ENCODE measurements around the gene MICAL3.
"Not testable (repeated sequence)": the region's sequence is repeated elsewhere in the genome, so short reads cannot be mapped to it uniquely, and the experiment has no call there.

MICAL3 gene

GRCh38 chr22:18024276-18024939 is at the start of gene MICAL3:
Gene MICAL3, minus strand, starts transcription at chr22:18024561. Its CDS starts 117,749 bp downstream, at chr22:17906812.
- no peak for DNase-seq (ENCODE audit: low read depth)

- not testable (repeated sequence) for DNase-seq (ENCODE audit: low read depth)
These were observed 49.6 kb upstream of the MICAL3 start for GRCh38 chr22:18073927-18074326.

GRCh38 chr22:18073467-18073866 is 49.1 kb upstream of the MICAL3 start:
- no peak for DNase-seq (ENCODE audit: low read depth)

- no peak for DNase-seq (ENCODE audit: low read depth)
These were observed 47.6 kb upstream of the MICAL3 start for GRCh38 chr22:18071968-18072310.

- DNase-seq (ENCODE audit: low read depth) = not testable (repeated sequence)
These were observed 47.1 kb upstream of the MICAL3 start for GRCh38 chr22:18071307-18071967.

GRCh38 chr22:18070556-18071306 is 46.4 kb upstream of the MICAL3 start:
- no peak for DNase-seq (ENCODE audit: low read depth)

GRCh38 chr22:18070041-18070440 is 45.7 kb upstream of the MICAL3 start:
- DNase-seq (ENCODE audit: low read depth) = no peak

- no peak for DNase-seq (ENCODE audit: low read depth)
These were observed 44.7 kb upstream of the MICAL3 start for GRCh38 chr22:18069041-18069440.

GRCh38 chr22:18068381-18068988 is 44.1 kb upstream of the MICAL3 start:
- DNase-seq (ENCODE audit: low read depth) = no peak

GRCh38 chr22:18067548-18068341 is 43.4 kb upstream of the MICAL3 start:
- no peak for DNase-seq (ENCODE audit: low read depth)

- no peak for DNase-seq (ENCODE audit: low read depth)
These were observed 42.8 kb upstream of the MICAL3 start for GRCh38 chr22:18067121-18067520.

GRCh38 chr22:18066181-18066859 is 42.0 kb upstream of the MICAL3 start:
- no peak for DNase-seq (ENCODE audit: low read depth)

GRCh38 chr22:18065256-18065655 is 40.9 kb upstream of the MICAL3 start:
- no peak for DNase-seq (ENCODE audit: low read depth)

GRCh38 chr22:18064636-18065035 is 40.3 kb upstream of the MICAL3 start:
- DNase-seq (ENCODE audit: low read depth) = no peak

- not testable (repeated sequence) for DNase-seq (ENCODE audit: low read depth)
These were observed 39.4 kb upstream of the MICAL3 start for GRCh38 chr22:18063715-18064114.

GRCh38 chr22:18063306-18063705 is 38.9 kb upstream of the MICAL3 start:
- DNase-seq (ENCODE audit: low read depth) = no peak

- no peak for DNase-seq (ENCODE audit: low read depth)
These were observed 38.1 kb upstream of the MICAL3 start for GRCh38 chr22:18062421-18062820.

- DNase-seq (ENCODE audit: low read depth) = no peak
These were observed 36.6 kb upstream of the MICAL3 start for GRCh38 chr22:18060646-18061620.

- DNase-seq (ENCODE audit: low read depth) = no peak
These were observed 35.6 kb upstream of the MICAL3 start for GRCh38 chr22:18059991-18060390.

GRCh38 chr22:18059473-18059872 is 35.1 kb upstream of the MICAL3 start:
- no peak for DNase-seq (ENCODE audit: low read depth)

Measured in HS-27A (cell line).